Activated naive CD4-positive, alpha-beta T cell treated with anti-CD3 and anti-CD28 coated beads, Interleukin-2, amount 50 U/mL, for 24 hours (primary cell): ENCODE results near the gene TEDDM1.
A peak's percentile ranks its signal among the peaks of the same experiment; 100 is the strongest.

Experiments
- H3K27ac Mint-ChIP-seq: one replicate; pipeline ENCODE4 v1.8.0; 2021; ENCODE audit warnings: mild to moderate bottlenecking, mixed read lengths
- H3K27me3 Mint-ChIP-seq: one replicate; pipeline ENCODE4 v1.8.0; 2021; ENCODE audit warnings: mixed read lengths
- H3K36me3 Mint-ChIP-seq: one replicate; pipeline ENCODE4 v1.8.0; 2021; ENCODE audit warnings: mixed read lengths
- H3K4me1 Mint-ChIP-seq: one replicate; pipeline ENCODE4 v1.8.0; 2021; ENCODE audit warnings: mixed read lengths
- H3K4me3 Mint-ChIP-seq: one replicate; pipeline ENCODE4 v1.8.0; 2021; ENCODE audit warnings: mild to moderate bottlenecking, mixed read lengths
- H3K9me3 Mint-ChIP-seq: one replicate; pipeline ENCODE4 v1.8.0; 2021; ENCODE audit warnings: mixed read lengths

Gene TEDDM1

DNA sequence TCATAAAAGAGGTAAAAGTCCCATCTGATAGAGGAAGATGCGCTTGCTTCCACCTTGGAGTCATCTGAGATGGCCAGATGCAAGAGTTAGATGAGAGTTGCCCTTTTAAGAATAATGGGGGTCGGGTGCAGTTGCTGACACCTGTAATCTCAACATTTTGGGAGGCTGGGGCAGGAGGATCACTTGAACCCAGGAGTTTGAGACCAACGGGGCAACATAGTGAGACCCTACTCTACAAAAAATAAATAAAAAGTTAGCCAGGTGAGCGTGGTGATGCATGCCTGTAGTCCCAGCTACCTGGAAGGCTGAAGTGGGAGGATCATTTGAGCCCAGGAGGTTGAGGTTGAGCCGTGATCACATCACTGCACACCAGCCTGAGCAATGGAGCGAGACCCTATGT lies 13.5 kb upstream of the TEDDM1 start:
- no peaks in the 10 kb centered on the region for H3K4me1 Mint-ChIP-seq
- H3K27ac Mint-ChIP-seq, result no peak overlapping the region
- H3K4me3 Mint-ChIP-seq, result no peak overlapping the region
- peaks cover 17% of the 10 kb centered on the region for H3K27me3 Mint-ChIP-seq
- H3K9me3 Mint-ChIP-seq, result no peaks in the 10 kb centered on the region
- H3K36me3 Mint-ChIP-seq, result no peaks in the 10 kb centered on the region

DNA sequence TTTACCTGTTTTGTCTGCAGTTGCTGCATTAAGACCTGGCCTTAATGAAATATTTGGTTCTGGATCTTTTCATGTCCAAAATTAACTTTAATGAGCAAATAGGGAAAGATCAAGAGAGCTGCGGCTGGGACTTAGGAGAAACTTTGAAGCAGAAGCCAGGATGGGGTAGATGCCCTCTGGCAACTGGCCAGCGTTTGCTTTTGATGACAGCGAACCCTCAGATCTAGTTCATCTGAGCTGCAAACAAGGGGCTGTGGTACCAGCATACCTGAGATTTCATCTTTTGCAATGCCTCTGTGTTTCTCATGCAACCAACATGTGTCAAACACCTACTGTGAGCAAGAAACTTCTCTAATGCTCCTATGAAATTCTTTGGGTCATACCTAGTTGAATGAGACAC lies 13.0 kb upstream of the TEDDM1 start:
- H3K36me3 Mint-ChIP-seq, result no peaks in the 10 kb centered on the region
- no peaks in the 10 kb centered on the region for H3K4me1 Mint-ChIP-seq
- H3K4me3 Mint-ChIP-seq, result no peak overlapping the region
- H3K27me3 Mint-ChIP-seq, result peaks cover 17% of the 10 kb centered on the region
- no peak overlapping the region for H3K27ac Mint-ChIP-seq
- no peaks in the 10 kb centered on the region for H3K9me3 Mint-ChIP-seq

DNA sequence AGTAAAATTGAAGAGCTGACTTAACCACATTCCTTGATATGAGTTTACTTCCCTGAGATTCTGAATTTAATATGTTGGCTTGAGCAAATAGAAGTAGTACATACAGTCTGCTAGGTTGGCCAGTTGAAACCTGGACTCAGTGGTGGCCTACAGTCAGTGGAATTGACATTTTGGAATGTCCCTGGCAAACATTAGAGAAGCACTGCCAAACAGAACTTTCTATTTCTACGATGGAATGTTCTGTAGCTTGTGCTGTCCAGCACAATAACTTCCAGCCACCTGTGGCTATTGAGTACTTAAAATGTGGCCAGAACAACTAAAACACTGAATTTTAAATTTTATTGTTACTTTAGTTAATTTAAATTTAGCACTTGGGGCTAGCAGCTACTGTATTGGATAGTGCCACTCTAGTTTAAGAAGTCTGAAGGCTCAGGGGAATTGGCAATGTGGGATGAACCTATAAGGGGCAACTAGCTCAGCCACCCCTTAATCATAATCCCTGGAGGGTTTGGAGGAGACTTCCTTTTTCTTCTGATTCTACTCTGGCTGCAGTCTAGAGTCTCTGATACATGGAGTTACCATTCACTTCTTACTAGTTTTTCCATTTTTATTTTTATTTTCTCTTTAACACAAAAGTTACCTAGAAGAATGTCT lies 10.3 kb upstream of the TEDDM1 start:
- peaks cover 21% of the 10 kb centered on the region for H3K27me3 Mint-ChIP-seq
- no peaks in the 10 kb centered on the region for H3K9me3 Mint-ChIP-seq
- no peak overlapping the region for H3K4me3 Mint-ChIP-seq
- no peak overlapping the region for H3K27ac Mint-ChIP-seq
- H3K4me1 Mint-ChIP-seq, result no peaks in the 10 kb centered on the region
- H3K36me3 Mint-ChIP-seq, result no peaks in the 10 kb centered on the region

DNA sequence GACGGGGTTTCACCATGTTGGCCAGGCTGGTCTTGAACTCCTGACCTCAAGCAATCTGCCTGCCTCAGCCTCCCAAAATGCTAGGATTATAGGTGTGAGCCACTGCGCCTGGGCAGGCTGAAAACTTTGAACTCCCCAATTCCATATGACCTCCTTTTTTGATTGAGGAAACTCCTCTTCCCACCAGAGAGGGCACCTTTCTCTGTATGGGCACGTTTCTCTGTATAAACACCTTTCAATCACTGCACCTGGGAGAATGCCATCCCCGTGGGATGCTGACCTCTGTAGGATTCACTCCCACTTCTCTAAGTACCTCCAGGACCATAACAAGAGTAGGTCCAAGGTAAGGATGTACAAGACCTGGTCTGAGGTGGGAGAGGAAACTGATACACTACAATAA lies 9.7 kb upstream of the TEDDM1 start:
- H3K27me3 Mint-ChIP-seq, result peaks cover 18% of the 10 kb centered on the region

DNA sequence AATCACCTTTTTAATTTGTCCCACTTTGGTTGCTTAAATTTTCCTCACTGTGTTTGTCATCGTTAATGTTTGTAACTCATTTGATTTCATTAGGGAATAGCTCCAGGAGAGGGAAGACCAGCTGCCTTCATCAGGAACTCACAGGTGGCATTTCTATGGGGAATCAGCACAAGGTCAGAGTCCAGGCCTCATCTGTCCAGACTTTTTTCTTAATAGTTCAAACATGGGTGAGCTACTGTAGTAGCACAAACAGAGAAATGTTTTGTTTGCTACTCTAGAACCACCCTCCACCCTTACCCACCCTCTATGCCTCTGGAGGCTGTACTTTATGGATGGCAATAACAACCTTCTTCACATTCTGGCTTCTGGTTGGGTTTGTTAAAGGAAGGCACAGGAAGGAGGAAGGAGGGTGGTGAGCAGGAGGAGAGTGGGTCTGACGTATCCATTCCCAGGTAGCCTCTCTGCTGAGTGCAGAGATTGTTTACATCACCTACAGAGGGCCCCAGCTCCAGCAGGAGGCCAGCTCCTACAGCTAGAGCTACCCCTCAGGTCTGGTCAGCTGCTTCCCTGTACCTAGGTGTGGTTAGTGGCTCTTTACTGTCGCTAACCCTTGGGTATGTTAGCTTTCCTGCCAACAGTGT lies 8.1 kb upstream of the TEDDM1 start:
- H3K36me3 Mint-ChIP-seq, result no peaks in the 10 kb centered on the region
- H3K4me1 Mint-ChIP-seq, result no peaks in the 10 kb centered on the region
- no peak overlapping the region for H3K27ac Mint-ChIP-seq
- H3K4me3 Mint-ChIP-seq, result no peak overlapping the region
- peaks cover 9% of the 10 kb centered on the region for H3K27me3 Mint-ChIP-seq
- H3K9me3 Mint-ChIP-seq, result no peaks in the 10 kb centered on the region

More for the DNA sequence above, 9.7 kb upstream of the TEDDM1 start:
- H3K27ac Mint-ChIP-seq, result no peak overlapping the region
- H3K9me3 Mint-ChIP-seq, result no peaks in the 10 kb centered on the region
- no peaks in the 10 kb centered on the region for H3K36me3 Mint-ChIP-seq
- no peaks in the 10 kb centered on the region for H3K4me1 Mint-ChIP-seq
- H3K4me3 Mint-ChIP-seq, result no peak overlapping the region

DNA sequence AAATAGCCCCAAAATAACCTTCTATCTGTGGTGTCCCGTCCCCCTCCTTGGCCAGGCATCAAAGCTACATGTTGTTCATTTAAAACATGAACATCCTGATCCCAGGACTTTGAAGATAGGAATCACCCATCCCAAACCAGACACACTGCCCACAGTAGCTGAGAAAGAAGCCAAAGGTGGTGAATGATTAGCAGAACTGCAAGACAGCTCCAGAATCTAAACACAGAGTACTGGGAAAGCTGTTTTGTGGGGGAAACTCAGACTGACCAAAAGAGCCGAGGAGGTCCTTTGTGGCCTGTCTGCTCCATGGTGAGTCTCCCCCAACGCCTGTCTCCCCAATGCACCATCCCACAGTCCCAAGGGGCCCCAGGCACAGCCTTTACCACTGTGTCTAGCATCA lies 7.3 kb upstream of the TEDDM1 start:
- Mint-ChIP-seq H3K4me1 (no peaks in the 10 kb centered on the region), H3K27me3 (peaks cover 9% of the 10 kb centered on the region), H3K27ac (no peak overlapping the region), H3K4me3 (no peak overlapping the region), H3K36me3 (no peaks in the 10 kb centered on the region), H3K9me3 (no peaks in the 10 kb centered on the region)

DNA sequence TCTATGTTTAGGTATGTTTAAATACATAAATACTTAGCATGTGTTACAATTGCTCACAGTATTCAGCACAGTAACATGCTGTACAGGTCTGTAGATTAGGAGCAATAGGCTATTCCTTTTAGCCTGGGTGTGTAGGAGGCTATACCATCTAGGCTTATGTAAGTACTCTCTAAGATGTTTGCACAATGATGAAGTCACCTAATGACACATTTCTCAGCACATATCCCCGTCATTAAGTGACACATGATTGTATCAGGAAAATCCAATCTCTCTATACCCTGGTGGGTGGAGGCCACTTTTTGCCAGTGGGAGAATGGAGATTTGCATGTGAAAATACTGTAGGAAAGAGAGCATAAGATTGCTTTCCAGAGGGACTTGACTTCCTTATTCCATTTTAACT lies 5.5 kb upstream of the TEDDM1 start:
- H3K4me3 Mint-ChIP-seq, result no peak overlapping the region
- H3K27me3 Mint-ChIP-seq, result peaks cover 9% of the 10 kb centered on the region
- no peak overlapping the region for H3K27ac Mint-ChIP-seq
- no peaks in the 10 kb centered on the region for H3K9me3 Mint-ChIP-seq
- H3K4me1 Mint-ChIP-seq, result no peaks in the 10 kb centered on the region
- H3K36me3 Mint-ChIP-seq, result no peaks in the 10 kb centered on the region

DNA sequence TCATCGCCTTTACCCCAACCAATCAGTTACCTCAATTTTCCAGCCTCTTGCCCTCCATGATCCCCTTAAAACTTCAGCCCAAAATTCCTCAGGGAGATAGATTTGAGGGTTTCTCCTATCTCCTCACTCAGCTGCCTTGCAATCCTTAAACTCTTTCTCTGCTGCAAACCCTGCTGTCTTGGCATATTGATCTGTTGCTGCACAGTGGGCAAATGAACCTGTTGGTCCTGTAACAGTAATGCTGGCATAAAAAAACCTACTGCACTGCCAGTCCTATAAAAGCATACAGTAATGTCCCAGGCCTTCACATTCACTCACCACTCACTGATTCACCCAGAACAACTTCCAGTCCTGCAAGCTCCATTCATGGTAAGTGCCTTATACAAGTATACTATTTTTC lies 5.1 kb upstream of the TEDDM1 start:
- H3K4me3 Mint-ChIP-seq, result no peak overlapping the region
- H3K27me3 Mint-ChIP-seq, result peaks cover 9% of the 10 kb centered on the region
- no peak overlapping the region for H3K27ac Mint-ChIP-seq
- H3K4me1 Mint-ChIP-seq, result no peaks in the 10 kb centered on the region
- no peaks in the 10 kb centered on the region for H3K9me3 Mint-ChIP-seq
- no peaks in the 10 kb centered on the region for H3K36me3 Mint-ChIP-seq

DNA sequence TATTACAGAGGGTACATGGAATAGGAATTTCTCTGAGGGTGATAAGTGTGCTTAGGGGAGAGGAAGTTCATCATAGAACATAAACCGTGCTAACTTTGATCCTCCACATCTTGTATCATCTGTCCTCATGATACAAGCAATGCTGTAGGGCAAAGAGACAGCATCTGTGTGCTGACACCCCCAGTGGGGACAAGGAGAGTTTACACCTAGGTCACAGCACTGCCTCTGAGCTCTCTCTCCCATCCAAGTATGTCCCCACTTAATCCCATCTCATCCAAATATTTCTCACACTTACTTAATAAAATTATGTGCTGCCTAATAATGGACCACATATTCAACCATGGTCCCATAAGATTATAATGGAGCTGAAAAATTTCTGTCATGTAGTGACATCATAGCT lies 4.3 kb upstream of the TEDDM1 start:
- no peaks in the 10 kb centered on the region for H3K9me3 Mint-ChIP-seq
- no peaks in the 10 kb centered on the region for H3K36me3 Mint-ChIP-seq
- no peak overlapping the region for H3K4me3 Mint-ChIP-seq
- H3K4me1 Mint-ChIP-seq, result no peaks in the 10 kb centered on the region
- H3K27me3 Mint-ChIP-seq, result peaks cover 7% of the 10 kb centered on the region
- no peak overlapping the region for H3K27ac Mint-ChIP-seq

DNA sequence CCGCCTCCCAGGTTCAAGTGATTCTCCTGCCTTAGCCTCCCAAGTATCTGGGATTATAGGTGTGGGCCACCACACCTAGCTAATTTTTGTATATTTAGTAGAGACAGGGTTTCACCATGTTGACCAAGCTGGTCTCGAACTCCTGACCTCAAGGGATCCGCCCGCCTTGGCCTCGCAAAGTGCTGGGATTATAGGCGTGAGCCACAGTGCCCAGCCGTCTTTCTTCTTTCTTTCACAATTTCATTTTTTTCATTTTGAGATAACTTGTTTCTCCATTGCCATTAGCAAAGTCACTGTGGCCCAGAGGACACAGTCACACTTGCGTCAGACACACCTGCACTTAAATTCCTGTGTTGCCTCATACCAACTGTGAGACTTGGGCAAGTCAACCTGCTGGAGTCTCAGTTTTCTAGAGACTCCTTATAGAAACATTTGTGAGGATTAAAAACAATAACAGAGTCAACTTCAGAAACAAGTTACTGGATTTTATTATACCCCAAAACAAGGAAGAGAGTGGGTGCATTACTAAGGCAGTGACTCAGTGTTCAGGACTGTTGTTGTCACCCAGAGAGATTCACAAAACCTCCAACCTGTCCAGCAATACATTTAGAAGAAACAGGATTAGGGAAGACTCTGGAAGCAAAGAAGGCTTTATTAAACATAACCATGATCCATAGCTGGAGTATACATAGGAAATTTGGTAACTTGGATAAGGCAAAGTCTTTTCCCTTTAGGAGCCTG lies 2.6 kb downstream of the TEDDM1 start:
- H3K27me3 Mint-ChIP-seq, result peaks cover 2% of the 10 kb centered on the region
- H3K9me3 Mint-ChIP-seq, result no peaks in the 10 kb centered on the region
- H3K4me1 Mint-ChIP-seq, result peaks cover 6% of the 10 kb centered on the region
- no peaks in the 10 kb centered on the region for H3K36me3 Mint-ChIP-seq
- H3K4me3 Mint-ChIP-seq, result no peak overlapping the region
- no peak overlapping the region for H3K27ac Mint-ChIP-seq

DNA sequence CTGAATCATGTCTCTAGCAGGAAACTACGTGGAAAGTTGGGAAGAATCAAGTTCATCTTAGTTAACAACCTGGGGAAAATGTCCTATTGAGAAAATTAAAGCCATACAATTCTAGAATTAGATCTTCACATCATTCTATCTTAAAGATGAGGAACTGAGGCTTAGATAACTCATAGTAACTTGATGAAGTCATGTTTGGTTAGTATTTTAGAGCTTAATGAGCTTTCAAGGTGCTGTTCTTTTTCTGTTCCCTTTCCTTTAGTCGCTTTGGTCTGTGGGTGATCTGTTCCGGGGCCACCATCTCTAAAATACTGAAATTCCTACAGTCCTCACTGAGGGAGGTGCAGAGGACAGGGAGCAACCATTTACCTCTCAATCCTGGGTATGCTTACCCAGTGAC lies 4.6 kb downstream of the TEDDM1 start:
- Mint-ChIP-seq H3K27me3 (peaks cover 2% of the 10 kb centered on the region), H3K4me1 (peaks cover 13% of the 10 kb centered on the region), H3K36me3 (no peaks in the 10 kb centered on the region), H3K27ac (no peak overlapping the region), H3K4me3 (no peak overlapping the region), H3K9me3 (no peaks in the 10 kb centered on the region)

DNA sequence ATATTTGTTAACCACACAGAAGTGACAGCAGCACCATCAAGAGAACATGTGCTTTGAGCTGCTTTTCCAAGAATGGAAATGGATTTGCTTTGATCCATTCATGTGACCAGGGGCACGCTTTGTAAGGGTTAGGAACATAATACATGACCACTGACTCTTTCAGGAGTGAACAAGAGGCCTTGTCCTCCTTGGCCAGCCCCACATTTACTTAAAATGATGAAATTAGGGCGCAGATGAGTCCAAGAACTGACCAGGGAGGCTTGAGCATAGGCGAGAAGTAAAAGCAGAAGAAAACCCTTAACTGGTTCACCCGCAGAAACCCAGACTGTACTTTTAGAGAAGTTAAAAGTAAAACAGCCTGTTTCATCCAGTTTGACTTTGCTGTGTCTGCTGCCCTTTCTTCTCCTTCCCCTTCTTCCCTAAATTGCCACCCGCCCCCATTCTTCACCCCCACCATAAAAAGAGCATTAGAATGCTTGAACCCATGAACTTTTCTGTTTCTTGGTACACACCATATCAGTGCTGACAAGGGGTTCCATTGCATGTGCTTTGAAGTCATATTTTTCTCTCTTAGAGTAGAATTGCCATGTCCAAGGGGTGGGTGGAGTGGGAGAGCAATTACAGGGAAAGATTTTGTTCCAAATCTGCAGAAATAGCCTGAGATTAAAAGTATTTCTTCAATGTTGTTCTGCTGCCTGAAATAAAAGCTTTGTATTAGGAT lies 6.3 kb downstream of the TEDDM1 start:
- H3K4me1 Mint-ChIP-seq, result peaks cover 28% of the 10 kb centered on the region
- no peak overlapping the region for H3K4me3 Mint-ChIP-seq
- no peaks in the 10 kb centered on the region for H3K36me3 Mint-ChIP-seq
- no peaks in the 10 kb centered on the region for H3K9me3 Mint-ChIP-seq
- H3K27ac Mint-ChIP-seq, result no peak overlapping the region
- peaks cover 2% of the 10 kb centered on the region for H3K27me3 Mint-ChIP-seq

DNA sequence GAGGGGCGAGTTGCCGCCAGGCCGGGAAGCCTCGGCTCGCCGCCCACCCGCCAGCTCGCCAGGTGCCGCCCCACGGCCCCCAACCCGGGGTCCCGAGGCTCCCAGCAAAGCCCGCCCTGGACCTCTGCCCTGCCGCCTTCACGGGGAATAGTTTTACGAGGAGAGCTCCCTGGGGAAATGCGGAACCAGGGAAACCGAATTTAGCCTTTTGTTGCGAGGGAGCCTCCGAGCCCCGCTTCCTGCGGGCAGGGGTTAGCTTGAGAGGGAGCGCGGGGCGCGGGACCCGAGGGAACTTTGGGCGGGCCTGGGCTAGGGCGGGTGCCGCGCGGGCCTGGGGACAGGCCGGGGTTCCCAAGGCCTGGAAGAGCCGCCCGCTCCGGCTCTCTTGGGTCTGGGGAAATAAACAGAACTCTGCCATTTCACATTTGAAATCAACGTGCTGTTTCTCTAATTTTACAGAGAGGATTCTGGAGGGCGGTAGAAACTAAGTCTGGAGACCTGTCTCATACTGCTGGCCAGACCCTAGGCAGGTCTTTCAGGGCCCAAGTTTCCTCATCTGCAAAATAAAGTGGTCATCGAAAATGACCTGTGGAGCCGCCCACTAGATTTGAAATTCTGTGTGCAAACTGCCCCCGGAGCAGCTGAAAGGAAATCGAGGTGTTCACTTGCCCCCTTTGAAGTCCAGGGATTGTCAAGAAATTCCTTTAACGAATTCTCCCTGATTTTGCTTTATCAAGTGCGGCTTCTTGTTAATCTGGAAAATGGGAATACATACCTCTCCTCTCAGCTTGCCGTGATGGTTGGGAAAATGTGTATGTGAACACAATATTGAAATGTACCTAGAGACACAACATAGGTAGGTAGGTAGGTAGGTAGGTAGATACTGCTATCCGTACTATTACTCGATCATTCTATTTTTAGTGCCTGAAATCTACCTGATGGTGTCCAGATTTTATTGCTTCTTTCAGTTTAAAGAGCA lies 8.1 kb downstream of the TEDDM1 start:
- H3K36me3 Mint-ChIP-seq, result no peaks in the 10 kb centered on the region
- H3K27ac Mint-ChIP-seq, result peak overlapping the region; percentile 11

DNA sequence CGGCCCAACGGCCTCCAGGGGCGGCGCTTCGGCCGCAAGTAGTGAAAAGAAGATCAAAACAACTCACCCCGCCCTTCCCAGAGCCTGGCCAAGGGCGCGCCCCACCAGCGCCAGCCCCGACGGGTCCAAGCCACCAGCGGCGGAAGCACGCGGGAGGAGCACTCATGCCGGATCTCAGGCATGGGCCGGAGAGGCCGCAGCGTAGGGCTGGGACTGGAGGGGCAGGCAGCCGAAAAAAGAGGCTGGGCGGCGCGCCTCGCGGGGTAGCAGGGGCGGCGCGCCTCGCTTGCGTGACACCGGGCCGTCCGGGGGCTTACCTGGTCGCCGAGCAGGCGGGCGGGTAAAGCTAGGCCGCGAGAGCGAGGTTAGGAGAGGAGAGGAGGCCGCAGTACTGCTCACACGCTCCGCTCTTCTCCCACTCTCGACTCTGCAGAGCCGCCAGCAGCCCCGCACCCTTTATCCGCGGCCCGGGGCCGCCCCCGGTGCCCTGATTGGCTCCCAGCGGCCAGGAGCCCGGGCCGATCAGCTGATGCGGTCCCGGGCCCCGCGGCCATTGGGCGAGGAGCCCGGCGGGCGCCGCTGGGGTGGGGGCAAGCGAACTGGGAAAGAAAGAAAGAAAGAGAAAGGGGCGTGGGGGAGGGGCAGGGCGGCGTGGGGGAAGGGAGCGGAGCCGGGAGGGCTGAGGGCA lies 9.0 kb downstream of the TEDDM1 start, which contains the start of gene GLUL:
Gene GLUL, minus strand, starts transcription at position 429 of the 688 bp plus-strand sequence. CDS start 3,053 bp downstream, outside the sequence.
- peak within 1 kb of the TSS; percentile 97 for H3K4me3 Mint-ChIP-seq

More for the DNA sequence above, 8.1 kb downstream of the TEDDM1 start:
- peaks cover 36% of the 10 kb centered on the region for H3K4me1 Mint-ChIP-seq
- H3K4me3 Mint-ChIP-seq, result peak overlapping the region; percentile 79
- no peaks in the 10 kb centered on the region for H3K9me3 Mint-ChIP-seq
- H3K27me3 Mint-ChIP-seq, result peaks cover 2% of the 10 kb centered on the region

More for the DNA sequence above, 9.0 kb downstream of the TEDDM1 start, which contains the start of gene GLUL:
- Mint-ChIP-seq H3K27me3 (no peaks in the 10 kb centered on the region), H3K36me3 (peaks cover 2% of the 10 kb centered on the region), H3K4me1 (peaks cover 31% of the 10 kb centered on the region), H3K27ac (peak within 1 kb of the TSS; percentile 95), H3K9me3 (no peaks in the 10 kb centered on the region)
